H1 (cell line): ENCODE measurements around the gene TDRD3. TPM values are rescaled to one million over a fixed set of nuclear protein-coding genes. Genes with fewer than 3 reads are reported as not detected.

Experiments
- CTCF ChIA-PET: fragments of 300-600 bp; sonication (Branson Sonifier 250); formaldehyde crosslinking; loops from one replicate; lab custom pipeline; 2021; ENCODE audit not compliant: partially characterized antibody; lab: Charles Lee
- POLR2A ChIA-PET: fragments of 300-600 bp; sonication (Branson Sonifier 250); formaldehyde crosslinking; loops from one replicate; lab custom pipeline; 2021; ENCODE audit warnings: inconsistent platforms; ENCODE audit not compliant: partially characterized antibody; lab: Charles Lee
- DNase-seq, 2 experiments: peaks; one replicate each; pipeline versions ENCODE4 v3.0.0 to v3.0.0-alpha.2; 2010 to 2022; ENCODE audit warnings: low spot score in 2 of 2, low read depth in 1 of 2, mixed read lengths in 1 of 2
- FAIRE-seq: peaks from 2 replicates; lab custom pipeline; 2011; peaks lifted over from hg19 to GRCh38; lab: Jason Lieb, UNC
- H2AFZ ChIP-seq: 2 replicates; pipeline ENCODE4 v1.8.1; 2012; ENCODE audit warnings: low read length, inconsistent platforms
- H2AK5ac ChIP-seq: 2 replicates; pipeline ENCODE4 v1.6.1; 2013; ENCODE audit warnings: low read depth, low read length
- H2BK120ac ChIP-seq: replicated peaks from 2 replicates; pipeline ENCODE3; 2013; ENCODE audit warnings: low read depth, low read length, inconsistent platforms
- H2BK12ac ChIP-seq: 2 replicates; pipeline ENCODE4 v1.6.1; 2013; ENCODE audit warnings: low read depth, low read length
- H2BK15ac ChIP-seq: 2 replicates; pipeline ENCODE4 v1.6.1; 2013; ENCODE audit warnings: low read length
- H2BK20ac ChIP-seq: 2 replicates; pipeline ENCODE4 v1.6.1; 2013; ENCODE audit warnings: low read length
- H2BK5ac ChIP-seq: 2 replicates; pipeline ENCODE4 v1.6.1; 2013; ENCODE audit warnings: low read depth, low read length
- H3K14ac ChIP-seq: 2 replicates; pipeline ENCODE4 v1.6.1; 2013; ENCODE audit warnings: inconsistent platforms; ENCODE audit not compliant: insufficient read length
- H3K18ac ChIP-seq: 2 replicates; pipeline ENCODE4 v1.6.1; 2013; ENCODE audit warnings: low read length; ENCODE audit errors: extremely low read depth
- H3K23ac ChIP-seq: 2 replicates; pipeline ENCODE4 v1.6.1; 2013; ENCODE audit warnings: inconsistent platforms; ENCODE audit not compliant: insufficient read length
- H3K23me2 ChIP-seq: 2 replicates; pipeline ENCODE4 v1.6.1; 2013; ENCODE audit warnings: low read depth, low read length
- H3K27ac ChIP-seq: 2 replicates; pipeline ENCODE4 v1.6.1; 2011; ENCODE audit warnings: low read depth, low read length, inconsistent platforms
- H3K27me3 ChIP-seq, 4 experiments: replicated peaks in 1 of 4; 1 replicate in 1 of 4; 2 replicates in 3 of 4; pipeline versions ENCODE4 v1.6.1 to v1.8.1; 2011 to 2013; ENCODE audit warnings: low read length in 3 of 4, mild to moderate bottlenecking in 3 of 4, inconsistent platforms in 2 of 4, mixed read lengths in 2 of 4, moderate library complexity in 1 of 4; ENCODE audit not compliant: control insufficient read depth in 3 of 4, insufficient read depth in 3 of 4; ENCODE audit errors: extremely low read depth in 1 of 4
- H3K36me3 ChIP-seq, 4 experiments: 2 replicates each; pipeline versions ENCODE4 v1.6.1 to v1.8.1; 2011 to 2013; ENCODE audit warnings: mild to moderate bottlenecking in 4 of 4, low read length in 3 of 4, moderate library complexity in 2 of 4, control low read depth in 1 of 4, inconsistent platforms in 1 of 4; ENCODE audit not compliant: insufficient read depth in 4 of 4, control insufficient read depth in 2 of 4
- H3K4ac ChIP-seq: replicated peaks from 2 replicates; pipeline ENCODE3; 2013; ENCODE audit warnings: low read length, low read depth, mixed read lengths, inconsistent platforms; ENCODE audit not compliant: insufficient read length
- H3K4me1 ChIP-seq, 4 experiments: replicated peaks in 1 of 4; 1 replicate in 1 of 4; 2 replicates in 3 of 4; pipeline versions ENCODE4 v1.6.1 to v1.8.1; 2011 to 2013; ENCODE audit warnings: low read length in 3 of 4, inconsistent platforms in 2 of 4, mixed read lengths in 1 of 4; ENCODE audit not compliant: insufficient read depth in 4 of 4, control insufficient read depth in 3 of 4
- H3K4me2 ChIP-seq, 2 experiments: 2 replicates each; pipeline versions ENCODE4 v1.6.1 to v1.8.1; 2011 to 2013; ENCODE audit warnings: low read depth in 2 of 2, low read length in 2 of 2, control low read depth in 1 of 2, inconsistent platforms in 1 of 2, mild to moderate bottlenecking in 1 of 2; ENCODE audit not compliant: insufficient read depth in 1 of 2
- H3K4me3 ChIP-seq, 4 experiments: fragments of 200-600, 300-600 bp in 1 of 4; sonication (generic), shearing (Covaris generic), sonication (Bioruptor Twin) in 1 of 4; 2 replicates each; pipeline versions ENCODE4 v1.5.1 to v1.8.1; 2011 to 2016; ENCODE audit warnings: low read length in 4 of 4, low read depth in 3 of 4, control low read depth in 2 of 4, inconsistent platforms in 2 of 4, mild to moderate bottlenecking in 2 of 4, mixed read lengths in 1 of 4, moderate library complexity in 1 of 4; ENCODE audit not compliant: insufficient read depth in 2 of 4; ENCODE audit errors: extremely low read depth in 1 of 4
- H3K56ac ChIP-seq: replicated peaks from 2 replicates; pipeline ENCODE3; 2013; ENCODE audit warnings: low read depth, mild to moderate bottlenecking, mixed read lengths, low read length, inconsistent platforms; ENCODE audit not compliant: insufficient read length
- H3K79me1 ChIP-seq: 2 replicates; pipeline ENCODE4 v1.6.1; 2013; ENCODE audit warnings: low read depth, low read length, control low read depth
- H3K79me2 ChIP-seq, 2 experiments: 2 replicates each; pipeline versions ENCODE4 v1.6.1 to v1.8.1; 2012 to 2013; ENCODE audit warnings: low read length in 2 of 2, mild to moderate bottlenecking in 2 of 2, inconsistent platforms in 1 of 2; ENCODE audit not compliant: insufficient read depth in 2 of 2, control insufficient read depth in 1 of 2
- H3K9ac ChIP-seq, 4 experiments: replicated peaks in 1 of 4; 1 replicate in 1 of 4; 2 replicates in 3 of 4; pipeline versions ENCODE4 v1.6.1 to v1.8.1; 2011 to 2013; ENCODE audit warnings: low read depth in 3 of 4, low read length in 3 of 4, control low read depth in 2 of 4, mild to moderate bottlenecking in 2 of 4, moderate library complexity in 2 of 4, inconsistent platforms in 1 of 4; ENCODE audit errors: extremely low read depth in 1 of 4
- H3K9me3 ChIP-seq, 2 experiments: 2 replicates each; pipeline versions ENCODE4 v1.6.1 to v1.8.1; 2012 to 2013; ENCODE audit warnings: mild to moderate bottlenecking in 2 of 2, moderate library complexity in 2 of 2, control low read depth in 1 of 2, inconsistent platforms in 1 of 2, low read depth in 1 of 2, low read length in 1 of 2, mixed read lengths in 1 of 2; ENCODE audit not compliant: insufficient read depth in 2 of 2
- H4K20me1 ChIP-seq, 2 experiments: replicated peaks in 1 of 2; 2 replicates each; pipeline versions ENCODE3 to v1.8.1; 2011 to 2013; ENCODE audit warnings: inconsistent platforms in 2 of 2, low read length in 2 of 2, mild to moderate bottlenecking in 1 of 2; ENCODE audit not compliant: insufficient read depth in 2 of 2, control insufficient read depth in 1 of 2
- H4K5ac ChIP-seq: 2 replicates; pipeline ENCODE4 v1.6.1; 2013; ENCODE audit warnings: low read length, low read depth, mixed read lengths, inconsistent platforms; ENCODE audit not compliant: insufficient read length
- H4K8ac ChIP-seq: 2 replicates; pipeline ENCODE4 v1.8.0; 2013; ENCODE audit warnings: mild to moderate bottlenecking, moderate library complexity, low read length, inconsistent platforms; ENCODE audit not compliant: insufficient read depth; ENCODE audit errors: extremely low read depth
- H4K91ac ChIP-seq: replicated peaks from 2 replicates; pipeline ENCODE3; 2013; ENCODE audit warnings: low read length, mixed read lengths, inconsistent platforms; ENCODE audit not compliant: insufficient read length
- BCL11A ChIP-seq, 2 experiments: IDR thresholded peaks; one replicate each; pipeline ENCODE4 v1.6.1; 2011; ENCODE audit warnings: low read depth in 2 of 2, low read length in 2 of 2, mild to moderate bottlenecking in 2 of 2
- BRCA1 ChIP-seq: IDR thresholded peaks from 2 replicates; pipeline ENCODE4 v1.6.1; 2012; ENCODE audit warnings: low read depth, low read length, improper control_type of control experiment
- CHD2 ChIP-seq: IDR thresholded peaks from 2 replicates; pipeline ENCODE4 v1.6.1; 2012; ENCODE audit warnings: low read length, improper control_type of control experiment
- EGR1 ChIP-seq: IDR thresholded peaks from 2 replicates; pipeline ENCODE4 v1.6.1; 2011; ENCODE audit warnings: low read depth, low read length, borderline replicate concordance
- EP300 ChIP-seq, 2 experiments: IDR thresholded peaks; 1 replicate in 1 of 2; 2 replicates in 1 of 2; pipeline ENCODE4 v1.6.1; 2011 to 2012; ENCODE audit warnings: low read depth in 2 of 2, low read length in 2 of 2, mild to moderate bottlenecking in 2 of 2, borderline replicate concordance in 1 of 2, inconsistent platforms in 1 of 2, moderate library complexity in 1 of 2
- JUN ChIP-seq: IDR thresholded peaks from 2 replicates; pipeline ENCODE4 v1.6.1; 2011; ENCODE audit warnings: low read depth, mild to moderate bottlenecking, improper control_type of control experiment, low read length
- MAFK ChIP-seq: IDR thresholded peaks from 2 replicates; pipeline ENCODE4 v1.6.1; 2012; ENCODE audit warnings: low read depth, mild to moderate bottlenecking, improper control_type of control experiment, low read length
- POLR2AphosphoS5 ChIP-seq: IDR thresholded peaks from 2 replicates; pipeline ENCODE4 v1.6.1; 2011; ENCODE audit warnings: low read depth, low read length
- POU5F1 ChIP-seq: IDR thresholded peaks from 2 replicates; pipeline ENCODE4 v1.6.1; 2011; ENCODE audit warnings: low read depth, mild to moderate bottlenecking, low read length, moderate library complexity
- RXRA ChIP-seq: IDR thresholded peaks from 2 replicates; pipeline ENCODE4 v1.6.1; 2011; ENCODE audit warnings: low read depth, mild to moderate bottlenecking, low read length, moderate library complexity; ENCODE audit not compliant: insufficient read depth
- SIX5 ChIP-seq: IDR thresholded peaks from 2 replicates; pipeline ENCODE4 v1.6.1; 2011; ENCODE audit warnings: mild to moderate bottlenecking, low read depth, low read length
- SP1 ChIP-seq: IDR thresholded peaks from 2 replicates; pipeline ENCODE4 v1.6.1; 2011; ENCODE audit warnings: low read depth, low read length
- TCF12 ChIP-seq: IDR thresholded peaks from 2 replicates; pipeline ENCODE4 v1.6.1; 2011; ENCODE audit warnings: low read depth, mild to moderate bottlenecking, low read length
- TEAD4 ChIP-seq: IDR thresholded peaks from 2 replicates; pipeline ENCODE4 v1.6.1; 2012; ENCODE audit warnings: low read depth, low read length, inconsistent platforms, mixed read lengths
- WGBS, 2 experiments: shearing (Covaris generic) in 1 of 2; methylation state at CpG; one replicate each; pipeline versions ENCODE4 v1.1.6 to v1.1.7; 2013 to 2015; ENCODE audit warnings: low lambda C conversion rate in 2 of 2, mixed read lengths in 2 of 2, inconsistent platforms in 1 of 2, low coverage in 1 of 2, missing lambda C conversion rate in 1 of 2; ENCODE audit not compliant: insufficient replicate concordance in 2 of 2, insufficient coverage in 1 of 2, insufficient read length in 1 of 2; ENCODE audit errors: extremely low coverage in 1 of 2, missing lambda C conversion rate in 1 of 2; 5-methylcytosine and 5-hydroxymethylcytosine counted together
- polyA plus RNA-seq, 7 experiments: library from polyadenylated mRNA; depleted of rRNA in 3 of 7; stranded (reverse) in 5 of 7; unstranded in 2 of 7; fragments of >200 nt in 5 of 7; fragments of 200-250 nt in 2 of 7; gene quantifications; 1 replicate in 5 of 7; 2 replicates in 1 of 7; 4 replicates in 1 of 7; pipeline versions ENCODE4 v1.2.1 to v1.2.3, GENCODE V29; 2011 to 2013; ENCODE audit warnings: missing spikeins in 2 of 7, mixed read lengths in 2 of 7
- total RNA-seq: library from RNA; stranded (reverse); fragmentation: NEBNext Ultra II Directional; extraction: Animal tissue kit (Norgen Biotek cat#: 25700); gene quantifications from 2 replicates; pipeline ENCODE4 v1.2.1, GENCODE V29; 2021
- TF ChIP-seq, protein P1 (sequence below): IDR thresholded peaks from 2 replicates; pipeline ENCODE4 v1.6.1; 2011; ENCODE audit warnings: low read length, improper control_type of control experiment

TDRD3 gene
- total and polyA plus RNA-seq, 2 of the 8 experiments (the other 6 are each of a cell fraction or from before 2014, with no cell fraction given), result 2.5 to 14.7 TPM

DNA sequence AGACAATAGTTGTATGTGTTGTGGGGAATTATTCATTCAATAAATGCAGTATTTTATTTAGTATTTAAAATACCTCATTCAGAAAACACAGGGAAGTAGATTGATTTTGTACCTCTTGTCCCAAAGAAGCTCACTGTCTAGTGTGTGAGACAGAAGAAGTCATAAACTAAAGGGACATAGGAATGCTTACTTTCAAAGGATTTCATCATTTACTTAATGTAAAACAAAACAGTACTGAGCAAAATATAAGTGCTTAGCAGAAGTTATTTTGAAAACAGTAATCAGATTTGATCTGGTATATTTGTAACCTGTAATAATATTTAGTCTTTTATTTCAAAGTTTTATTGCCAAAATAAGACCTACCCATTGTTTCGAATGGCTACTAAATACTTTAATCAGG, 117.9 kb downstream of the TDRD3 start:
- no peak overlapping the region for H4K5ac ChIP-seq
- no peak overlapping the region for H2BK120ac ChIP-seq
- no peak overlapping the region for H3K18ac ChIP-seq
- no peak overlapping the region for H2AK5ac ChIP-seq
- no peak overlapping the region for H3K27ac ChIP-seq
- no peaks in the 10 kb centered on the region for H4K20me1 ChIP-seq
- no peak overlapping the region for H3K23ac ChIP-seq
- peaks cover 0 to 17% (median 2%) of the 10 kb centered on the region in 4 experiments; a peak in 4 of 8 replicates for H3K36me3 ChIP-seq
- no peak overlapping the region for H3K9ac ChIP-seq
- no peak overlapping the region for H3K4me3 ChIP-seq
- H2BK20ac ChIP-seq, result no peak overlapping the region
- ChIA-PET POLR2A (interaction anchor here (1.3 kb wide), 1 partner anchor 69 kb away, joined by 3 read pairs; no protein-coding TSS in a partner anchor), CTCF (interaction anchor here (0.7 to 1.2 kb wide), 2 partner anchors 98 to 103 kb away, joined by 3 read pairs; no protein-coding TSS in a partner anchor)
- H3K4ac ChIP-seq, result no peak overlapping the region
- no peak overlapping the region for H4K8ac ChIP-seq
- DNase-seq, result no peak
- H3K14ac ChIP-seq, result no peak overlapping the region
- H2BK15ac ChIP-seq, result no peak overlapping the region
- FAIRE-seq, result no peak
- H3K79me2 ChIP-seq, result no peaks in the 10 kb centered on the region
- no peaks in the 10 kb centered on the region for H3K27me3 ChIP-seq
- H2AFZ ChIP-seq, result no peak overlapping the region
- peaks cover 9 to 13% of the 10 kb centered on the region in 2 experiments for H3K9me3 ChIP-seq
- H3K4me1 ChIP-seq, result no peaks in the 10 kb centered on the region; a peak in 1 of 7 replicates
- H3K23me2 ChIP-seq, result no peaks in the 10 kb centered on the region
- 100% methylated on average over 1 of the region's 1 CpG; no CpG with 5 or more reads in 1 of the 2 experiments for WGBS, 2 experiments
- no peak overlapping the region for H2BK5ac ChIP-seq
- H4K91ac ChIP-seq, result no peak overlapping the region
- no peak overlapping the region for H2BK12ac ChIP-seq
- H3K56ac ChIP-seq, result no peak overlapping the region
- H3K4me2 ChIP-seq, result no peak overlapping the region
- H3K79me1 ChIP-seq, result no peaks in the 10 kb centered on the region
- TF ChIP-seq RXRA, result no peak
- no peak for TF ChIP-seq MAFK
- no peak for TF ChIP-seq BRCA1
- TF ChIP-seq POLR2AphosphoS5, result no peak
- TF ChIP-seq, protein P1, sequence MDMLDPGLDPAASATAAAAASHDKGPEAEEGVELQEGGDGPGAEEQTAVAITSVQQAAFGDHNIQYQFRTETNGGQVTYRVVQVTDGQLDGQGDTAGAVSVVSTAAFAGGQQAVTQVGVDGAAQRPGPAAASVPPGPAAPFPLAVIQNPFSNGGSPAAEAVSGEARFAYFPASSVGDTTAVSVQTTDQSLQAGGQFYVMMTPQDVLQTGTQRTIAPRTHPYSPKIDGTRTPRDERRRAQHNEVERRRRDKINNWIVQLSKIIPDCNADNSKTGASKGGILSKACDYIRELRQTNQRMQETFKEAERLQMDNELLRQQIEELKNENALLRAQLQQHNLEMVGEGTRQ, result no peak
- TF ChIP-seq JUN, result no peak
- no peak for TF ChIP-seq CHD2
- no peak for TF ChIP-seq SIX5
- TF ChIP-seq SP1, result no peak
- TF ChIP-seq TCF12, result no peak
- TF ChIP-seq EP300 (IDR thresholded peaks at IDR 0.05; ENCODE audit: borderline replicate concordance in 1 of 2, low read depth in 2 of 2, low read length in 2 of 2), result no peak
- TF ChIP-seq POU5F1, result no peak
- TF ChIP-seq BCL11A (IDR thresholded peaks at IDR 0.05; ENCODE audit: low read depth in 2 of 2, low read length in 2 of 2), result no peak
- TF ChIP-seq TEAD4, result no peak
- no peak for TF ChIP-seq EGR1
